ENCODE data around the gene DLGAP1. TPM values are rescaled to one million over a fixed set of nuclear protein-coding genes. Genes with fewer than 3 reads are reported as not detected.

The DLGAP1 gene
- total RNA-seq, 4 donors from 2014 or later: 1.2 to 1.4 (median 1.4) TPM

GRCh38 chr18:3840766-3841165, 614.3 kb downstream of the DLGAP1 start:
- intact Hi-C loops (cut with DNase I): no loop called here
- no peaks in the 10 kb centered on the region for H3K9me3 ChIP-seq
- H3K36me3 ChIP-seq: no peaks in the 10 kb centered on the region
- H3K4me3 ChIP-seq: no peak overlapping the region
- WGBS: 66% methylated on average over 3 of the region's 3 CpGs
- DNase-seq (ENCODE audit: extremely low spot score): no peak
- TF ChIP-seq POLR2A (IDR thresholded peaks at IDR 0.05; ENCODE audit: low read depth) (no peak), CTCF (IDR thresholded peaks at IDR 0.05) (no peak), EP300 (IDR thresholded peaks at IDR 0.05) (no peak), POLR2AphosphoS5 (IDR thresholded peaks at IDR 0.05) (no peak)
- H3K27me3 ChIP-seq: no peaks in the 10 kb centered on the region
- H3K27ac ChIP-seq (replicated peaks in 1 of 4): no peak overlapping the region
- no peaks in the 10 kb centered on the region for H3K4me1 ChIP-seq

- no peaks in the 10 kb centered on the region for H3K4me1 ChIP-seq
- no peak for DNase-seq (ENCODE audit: extremely low spot score)
- no peak overlapping the region for H3K27ac ChIP-seq (replicated peaks in 1 of 4)
- H3K4me3 ChIP-seq: no peak overlapping the region
- TF ChIP-seq POLR2A (IDR thresholded peaks at IDR 0.05; ENCODE audit: low read depth) (no peak), POLR2AphosphoS5 (IDR thresholded peaks at IDR 0.05) (no peak), EP300 (IDR thresholded peaks at IDR 0.05) (no peak), CTCF (IDR thresholded peaks at IDR 0.05) (no peak)
- no peaks in the 10 kb centered on the region for H3K27me3 ChIP-seq
- no peaks in the 10 kb centered on the region for H3K36me3 ChIP-seq
- WGBS: 79% methylated on average over 2 of the region's 2 CpGs
- no peaks in the 10 kb centered on the region for H3K9me3 ChIP-seq
- intact Hi-C loops (cut with DNase I): no loop called here
These were observed 615.5 kb downstream of the DLGAP1 start for GRCh38 chr18:3839581-3839981.

GRCh38 chr18:3836483-3837335, 618.4 kb downstream of the DLGAP1 start:
- 65% methylated on average over 12 of the region's 12 CpGs for WGBS

GRCh38 chr18:3832025-3832638, 623.0 kb downstream of the DLGAP1 start:
- WGBS: 64% methylated on average over 6 of the region's 6 CpGs
- TF ChIP-seq EP300 (IDR thresholded peaks at IDR 0.05): no peak
- TF ChIP-seq CTCF (IDR thresholded peaks at IDR 0.05): no peak
- no peak for TF ChIP-seq POLR2AphosphoS5 (IDR thresholded peaks at IDR 0.05)
- TF ChIP-seq POLR2A (IDR thresholded peaks at IDR 0.05; ENCODE audit: low read depth): no peak

More at GRCh38 chr18:3836483-3837335, 618.4 kb downstream of the DLGAP1 start:
- no peak overlapping the region for H3K27ac ChIP-seq (replicated peaks in 1 of 4)
- H3K36me3 ChIP-seq: no peaks in the 10 kb centered on the region
- H3K4me3 ChIP-seq: no peak overlapping the region
- no peaks in the 10 kb centered on the region for H3K4me1 ChIP-seq
- intact Hi-C loops (cut with DNase I): no loop called here
- no peak for DNase-seq (ENCODE audit: extremely low spot score)
- TF ChIP-seq EP300 (IDR thresholded peaks at IDR 0.05): no peak
- no peak for TF ChIP-seq CTCF (IDR thresholded peaks at IDR 0.05)
- no peak for TF ChIP-seq POLR2AphosphoS5 (IDR thresholded peaks at IDR 0.05)
- no peak for TF ChIP-seq POLR2A (IDR thresholded peaks at IDR 0.05; ENCODE audit: low read depth)
- H3K27me3 ChIP-seq: no peaks in the 10 kb centered on the region
- no peaks in the 10 kb centered on the region for H3K9me3 ChIP-seq

More at GRCh38 chr18:3832025-3832638, 623.0 kb downstream of the DLGAP1 start:
- Histone ChIP-seq H3K36me3 (no peaks in the 10 kb centered on the region), H3K27ac (replicated peaks in 1 of 4) (no peak overlapping the region), H3K4me3 (no peak overlapping the region), H3K27me3 (no peaks in the 10 kb centered on the region), H3K4me1 (no peaks in the 10 kb centered on the region), H3K9me3 (no peaks in the 10 kb centered on the region)
- intact Hi-C loops (cut with DNase I): no loop called here
- no peak for DNase-seq (ENCODE audit: extremely low spot score)
